Measurements from ENCODE around the gene STK39.

STK39 gene

DNA sequence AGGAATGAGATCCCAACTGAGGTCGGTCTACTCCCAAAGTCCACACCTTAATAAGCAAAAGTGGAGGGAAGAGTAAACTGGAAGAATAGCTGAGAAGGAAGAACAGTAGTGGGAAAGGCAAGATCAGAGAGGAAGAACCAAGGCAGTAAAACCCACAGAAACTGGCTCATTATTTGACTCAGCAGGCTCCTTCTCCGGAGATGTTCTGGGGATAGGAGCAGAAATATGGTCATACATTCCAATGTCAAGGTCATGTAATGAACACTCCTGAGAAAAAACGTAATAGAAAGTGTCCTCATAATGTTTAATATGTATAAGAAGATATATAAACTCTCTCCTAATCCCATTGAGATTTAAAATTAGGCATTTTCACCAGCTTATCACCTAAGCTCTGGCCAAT, 39.5 kb downstream of the STK39 start:
- DNase-seq = no peak

DNA sequence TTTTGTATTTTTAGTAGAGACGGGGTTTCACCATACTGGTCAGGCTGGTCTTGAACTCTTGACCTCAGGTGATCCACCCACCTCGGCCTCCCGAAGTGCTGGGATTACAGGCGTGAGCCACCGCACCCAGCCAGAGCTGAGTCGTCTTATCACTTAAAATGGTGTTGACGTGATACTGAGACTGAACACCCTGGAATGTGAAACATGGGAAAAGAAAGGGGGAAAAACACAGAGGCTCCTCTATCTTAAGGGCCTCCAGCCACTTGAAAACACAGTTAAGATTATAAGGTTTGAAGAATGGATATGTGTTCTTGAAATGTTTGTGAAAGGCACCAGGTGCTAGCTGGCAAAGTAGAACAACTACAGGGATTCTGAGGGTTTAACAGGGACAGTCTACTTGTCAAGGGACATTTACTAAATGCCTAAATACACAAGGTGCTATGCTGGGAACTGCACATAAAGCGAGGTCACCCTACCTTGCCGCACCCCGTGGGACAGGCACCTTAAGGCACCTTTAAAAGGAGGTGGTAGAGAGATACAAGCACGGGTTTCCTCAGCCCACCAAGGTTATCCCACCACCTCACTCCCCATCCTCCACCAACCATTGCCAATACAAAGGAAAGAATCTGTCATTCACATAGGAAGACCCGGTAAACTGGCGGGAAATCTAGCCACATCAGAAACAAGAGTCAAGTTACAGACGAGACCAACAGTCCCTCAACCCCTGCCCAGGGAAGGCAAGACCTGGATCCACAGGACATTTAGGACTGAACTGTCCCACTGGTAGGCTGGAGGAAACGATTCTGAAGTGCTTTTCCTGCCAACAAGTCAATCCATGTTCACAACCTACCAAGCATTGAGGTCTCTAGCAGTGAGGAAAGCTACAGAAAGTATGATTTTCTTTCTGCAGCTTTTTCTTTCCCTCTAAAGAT, 43.4 kb downstream of the STK39 start:
- no peak for DNase-seq

DNA sequence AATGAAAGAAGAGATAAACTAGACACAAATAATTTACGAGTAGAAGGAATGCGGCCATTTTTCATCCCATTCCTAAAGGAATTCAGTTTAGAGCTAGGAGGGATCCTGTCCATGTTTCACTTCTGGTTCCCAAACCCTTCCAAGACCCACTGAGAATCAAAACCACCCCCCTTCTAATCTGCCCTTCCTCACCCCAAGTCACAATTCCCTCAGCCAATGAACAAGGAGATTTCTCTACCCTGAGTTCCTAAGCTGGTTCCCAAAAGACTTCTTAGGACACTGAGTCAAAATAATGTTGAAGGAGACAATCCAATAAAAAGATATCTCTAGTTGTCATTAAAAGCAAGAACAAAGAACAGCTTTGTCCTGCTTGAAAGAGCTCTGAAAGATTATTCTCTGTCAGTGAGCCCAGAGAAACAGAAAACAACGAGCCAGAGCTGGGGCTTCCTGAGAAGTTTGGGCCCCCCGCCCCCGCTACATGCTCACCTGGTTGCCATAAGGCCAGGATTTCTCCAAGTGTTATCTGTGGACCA, 45.7 kb downstream of the STK39 start:
- no peak for DNase-seq

DNA sequence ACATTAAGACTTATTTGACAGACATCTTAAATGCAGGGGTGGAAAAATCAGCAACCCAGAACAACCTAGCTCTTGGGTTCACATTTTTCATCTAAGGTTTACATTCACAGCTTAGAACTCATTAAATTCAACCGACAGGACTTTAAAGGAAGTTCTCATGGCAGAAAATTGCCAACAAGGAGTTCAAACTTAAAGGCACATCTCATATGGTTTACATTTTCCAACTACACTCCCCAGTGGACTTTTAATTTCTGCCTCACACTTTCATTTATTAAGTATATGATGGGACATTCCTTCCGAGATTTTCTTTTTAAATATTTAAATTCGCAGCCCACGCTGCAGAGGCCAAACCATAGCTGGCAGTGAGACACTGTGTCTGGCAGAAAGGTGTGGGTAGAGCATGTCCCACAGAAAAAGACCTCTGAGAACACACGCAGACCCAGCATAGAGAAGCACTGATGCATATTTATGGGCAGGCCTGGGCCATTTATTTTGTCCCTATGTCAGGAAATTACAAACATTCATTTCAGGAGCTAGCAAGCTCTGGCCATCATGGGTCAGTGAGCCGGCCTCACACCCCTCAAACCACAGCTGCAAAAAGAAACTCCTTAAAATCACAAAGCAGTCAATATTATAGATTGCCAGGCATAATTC, 46.3 kb downstream of the STK39 start:
- no peak for DNase-seq

DNA sequence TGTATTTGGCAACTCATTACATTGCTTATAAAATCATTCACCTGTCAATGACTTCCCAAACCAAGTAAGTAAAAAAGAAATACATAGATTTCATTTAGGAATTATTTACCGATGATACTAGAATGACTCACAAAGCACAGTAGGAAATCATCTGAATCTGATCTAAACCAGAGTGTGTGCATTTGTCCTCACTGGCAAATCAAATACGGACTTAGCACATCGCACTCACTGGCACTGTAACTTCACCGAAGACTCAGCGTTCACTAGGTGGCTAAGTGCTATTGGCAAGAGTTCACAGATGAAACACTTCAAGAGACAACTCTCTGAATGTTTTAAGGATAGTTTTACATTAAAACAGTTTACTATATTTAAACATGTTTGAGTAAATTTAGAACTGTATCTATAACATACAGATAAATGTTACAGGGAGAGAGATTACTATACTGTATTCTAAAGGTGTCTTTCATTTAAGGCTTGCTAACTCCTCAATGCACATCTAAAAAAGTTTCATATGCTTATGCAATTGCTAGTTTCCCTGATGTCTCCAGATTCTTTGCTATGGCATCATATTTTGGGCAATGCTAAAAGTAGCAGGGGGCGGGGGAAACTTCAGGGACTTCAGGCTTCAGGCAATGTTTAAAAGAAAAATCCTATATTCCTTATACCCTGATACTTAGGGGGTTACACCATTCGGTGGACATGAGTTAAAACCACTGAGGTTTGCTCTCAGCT, 48.8 kb downstream of the STK39 start:
- no peak for DNase-seq

DNA sequence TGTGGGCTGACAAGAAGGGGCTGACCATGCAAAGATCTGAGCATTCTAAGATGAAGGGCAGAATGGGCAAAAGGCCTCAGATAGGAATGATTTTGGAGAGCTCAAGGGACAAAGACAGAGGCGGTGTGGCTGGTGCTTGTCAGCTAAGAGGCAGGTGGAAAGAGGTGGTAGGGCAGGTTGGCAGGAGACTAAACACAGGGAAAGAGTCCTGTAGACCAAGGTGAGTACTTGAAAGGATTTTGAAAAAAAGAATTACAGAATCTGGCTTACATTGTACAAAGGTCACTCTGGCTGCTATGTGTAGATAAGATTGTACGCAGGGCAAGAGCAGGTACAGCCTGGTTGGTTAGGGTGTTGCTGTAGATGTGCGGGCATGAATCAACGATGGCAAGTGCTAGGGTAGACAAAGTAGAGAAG, 50.6 kb downstream of the STK39 start:
- no peak for DNase-seq

DNA sequence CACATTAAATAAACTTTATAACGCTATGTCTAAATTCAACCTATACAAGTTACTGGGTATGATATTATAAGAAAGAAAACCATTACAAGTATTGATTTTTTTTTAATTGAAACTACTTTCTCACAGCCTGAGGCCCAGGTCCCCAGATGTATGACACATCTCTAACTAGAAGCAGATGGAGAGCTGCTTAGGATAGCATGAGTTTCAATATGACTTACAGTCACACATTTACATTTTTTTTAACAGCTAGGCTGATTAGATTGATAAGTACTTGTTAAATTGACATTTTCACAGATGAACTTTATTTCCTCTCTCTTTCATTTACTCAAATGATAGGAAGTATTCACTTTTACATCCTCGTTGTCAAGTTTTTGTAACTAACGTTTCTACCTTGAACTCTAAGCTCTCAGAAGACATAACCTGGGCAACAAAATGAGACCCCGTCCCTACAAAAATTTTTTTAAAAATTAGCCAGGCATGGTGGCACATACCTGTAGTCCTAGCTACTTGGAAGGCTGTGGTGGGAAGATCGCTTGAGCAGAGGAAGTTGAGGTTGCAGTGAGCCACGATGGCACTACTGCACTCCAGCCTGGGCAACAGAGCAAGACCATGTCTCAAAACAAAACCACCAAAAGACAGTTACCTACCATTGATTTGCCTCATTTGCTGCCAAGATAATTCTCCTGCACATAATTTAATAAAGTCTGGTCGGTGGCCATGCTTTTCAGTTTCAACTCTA, 52.4 kb downstream of the STK39 start:
- DNase-seq = peak; percentile 12

DNA sequence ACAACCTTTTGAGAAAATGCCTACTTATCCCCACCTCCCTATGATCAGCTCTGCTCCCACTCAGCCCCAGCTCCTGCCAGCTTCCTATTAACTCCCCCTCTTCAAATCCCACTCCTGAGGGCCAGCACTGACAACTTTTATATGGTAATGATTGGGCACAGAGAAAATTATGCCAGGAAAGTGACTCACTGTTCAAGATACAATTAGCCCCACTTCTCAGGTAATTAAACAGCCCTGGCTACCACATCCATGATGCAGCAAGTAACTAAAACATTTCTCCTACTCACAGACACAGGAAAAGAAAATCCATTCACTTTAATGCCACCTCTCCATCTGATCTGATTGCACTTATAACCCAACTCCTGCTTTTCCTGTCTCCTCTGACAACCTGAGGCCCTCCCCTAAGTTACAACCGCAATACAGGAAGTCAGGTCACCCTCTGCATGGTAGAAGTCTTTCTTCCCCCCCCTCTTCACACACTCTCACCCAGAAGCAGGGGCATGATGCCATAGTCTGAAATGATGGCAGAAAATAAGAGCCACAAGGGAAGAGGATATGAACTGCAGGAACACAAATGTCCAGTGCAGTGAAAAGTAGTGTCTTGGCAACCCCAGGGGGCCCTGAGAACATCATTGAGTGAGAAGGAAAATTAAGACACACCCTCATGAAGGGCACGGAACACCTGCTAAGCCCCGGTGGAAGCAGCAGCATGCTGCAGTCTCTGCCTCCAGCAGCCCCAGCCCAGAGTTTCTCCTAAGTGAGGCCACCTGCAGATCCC, 54.4 kb downstream of the STK39 start:
- peak; percentile 38 for DNase-seq

DNA sequence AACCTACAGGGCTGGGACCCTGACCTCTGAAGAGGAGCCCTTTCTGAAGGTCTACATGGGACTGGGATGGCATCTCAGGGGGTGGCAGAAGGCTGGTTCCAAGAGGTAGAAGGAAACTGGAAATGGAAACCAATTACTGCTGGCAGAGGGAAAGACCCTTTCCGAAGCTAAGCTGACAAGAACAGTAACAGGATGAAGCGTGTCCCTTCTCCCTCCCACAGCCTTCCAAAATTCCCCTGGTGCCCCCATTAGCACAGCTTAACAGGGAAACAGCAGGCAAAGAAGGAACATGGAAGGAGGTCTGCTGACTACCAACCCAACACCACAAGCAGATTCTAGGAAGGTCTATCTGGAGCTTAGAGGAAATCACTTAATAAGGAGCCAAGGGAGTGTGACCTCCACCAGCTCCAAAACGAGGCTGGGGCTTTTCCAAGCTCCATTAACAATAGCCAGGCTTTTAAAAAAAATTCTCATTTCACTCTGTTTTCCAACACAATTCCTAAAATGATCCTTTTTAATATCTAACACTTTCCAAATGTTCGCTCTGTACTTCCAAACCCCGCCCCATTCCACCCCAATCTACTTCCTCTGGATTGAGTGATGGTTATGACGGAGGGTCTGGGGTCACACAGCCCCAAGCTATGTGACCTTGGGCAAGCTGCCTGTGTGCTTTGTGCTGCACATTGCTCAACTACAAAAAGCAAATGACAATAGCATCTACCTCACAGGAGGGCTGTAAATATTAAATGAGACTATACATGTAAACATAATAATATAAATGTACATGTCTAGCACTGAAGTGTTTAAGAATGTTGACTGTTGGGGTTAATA, 55.2 kb downstream of the STK39 start:
- no peak for DNase-seq

DNA sequence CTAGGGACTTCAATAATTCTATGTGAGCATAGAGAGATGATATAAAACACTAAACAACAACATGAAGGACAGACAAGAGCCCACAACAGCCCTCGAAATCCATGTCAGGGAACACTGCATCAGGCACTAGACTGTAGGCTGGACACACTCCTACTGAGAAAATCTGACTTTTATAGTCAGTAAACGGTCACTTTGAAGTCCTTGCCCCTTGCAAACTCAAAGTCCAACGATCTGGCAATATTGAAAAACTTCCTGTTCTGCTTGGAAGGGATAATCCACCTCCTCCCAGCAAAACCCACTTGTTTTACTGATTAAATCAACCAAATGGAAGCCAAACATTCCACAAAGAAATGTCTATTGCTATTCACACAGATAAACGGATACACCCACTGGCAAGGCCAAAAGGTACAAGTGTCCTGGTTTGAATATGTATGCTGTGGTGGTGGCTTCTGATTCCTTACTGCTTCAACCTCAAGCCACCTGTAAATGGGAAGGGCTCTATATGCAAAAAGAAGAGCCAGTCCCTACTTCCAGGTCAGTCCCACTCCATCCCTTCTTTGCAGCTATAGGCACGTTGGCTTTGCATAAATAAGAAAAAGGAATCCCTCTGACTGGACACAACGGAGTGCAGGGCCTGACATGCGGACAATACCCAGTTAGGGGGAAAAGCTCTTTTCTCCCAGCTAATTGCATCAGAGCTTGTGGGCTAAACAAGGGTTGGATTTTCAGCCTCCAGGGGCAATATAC, 56.6 kb downstream of the STK39 start:
- no peak for DNase-seq

DNA sequence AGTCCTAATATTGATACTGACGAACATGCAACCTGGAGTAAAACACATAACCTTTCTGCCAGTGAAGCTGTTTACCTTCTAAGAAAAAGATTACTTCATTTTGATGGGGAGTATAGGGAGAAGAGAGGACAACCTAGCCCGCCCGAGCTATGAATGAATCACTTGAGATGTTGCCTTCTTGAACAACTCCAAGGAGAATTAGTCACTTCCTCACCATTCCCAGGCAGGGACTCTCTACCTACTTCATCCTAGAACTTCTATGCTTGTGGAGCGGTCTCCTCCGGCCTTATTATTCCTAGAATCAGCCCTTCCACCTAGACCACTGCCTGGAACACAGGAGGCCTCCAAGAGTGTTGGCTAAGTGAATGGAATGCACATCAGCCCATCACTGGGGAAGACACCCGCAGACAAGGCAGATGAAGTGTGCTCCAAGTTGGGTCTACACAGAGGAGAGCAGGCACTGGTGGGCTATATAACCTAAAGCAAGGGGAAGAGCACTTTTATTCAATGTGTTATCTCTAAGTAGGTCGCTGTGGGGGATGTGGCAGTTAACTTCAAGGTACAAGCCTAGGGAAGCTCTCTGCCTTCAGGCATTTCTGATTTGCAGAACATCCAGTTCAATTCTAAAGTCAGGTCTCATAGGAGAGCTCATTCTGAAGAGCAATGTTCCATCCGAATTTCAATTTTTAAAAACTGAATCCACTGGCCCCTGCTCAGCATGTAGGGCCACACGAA, 57.4 kb downstream of the STK39 start:
- DNase-seq = no peak

DNA sequence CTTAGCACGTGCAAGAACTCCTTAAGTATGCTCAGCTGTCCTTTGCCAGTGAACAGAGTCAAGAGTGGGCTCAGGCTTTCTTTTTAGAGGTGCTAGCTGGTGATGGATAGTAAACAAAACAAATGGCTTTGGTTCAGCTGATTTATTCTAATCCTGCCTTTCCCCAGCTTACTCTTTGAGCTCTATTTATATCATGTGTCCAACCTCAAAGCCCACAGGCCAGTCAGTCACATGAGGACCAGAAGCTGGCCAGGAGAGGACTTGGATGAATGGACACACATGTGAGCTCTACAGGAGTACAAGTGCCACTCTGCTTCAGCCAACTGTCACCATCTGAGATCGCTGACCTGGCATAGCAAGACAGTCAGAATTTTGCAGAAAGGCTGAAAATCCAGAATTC, 59.4 kb downstream of the STK39 start:
- no peak for DNase-seq

DNA sequence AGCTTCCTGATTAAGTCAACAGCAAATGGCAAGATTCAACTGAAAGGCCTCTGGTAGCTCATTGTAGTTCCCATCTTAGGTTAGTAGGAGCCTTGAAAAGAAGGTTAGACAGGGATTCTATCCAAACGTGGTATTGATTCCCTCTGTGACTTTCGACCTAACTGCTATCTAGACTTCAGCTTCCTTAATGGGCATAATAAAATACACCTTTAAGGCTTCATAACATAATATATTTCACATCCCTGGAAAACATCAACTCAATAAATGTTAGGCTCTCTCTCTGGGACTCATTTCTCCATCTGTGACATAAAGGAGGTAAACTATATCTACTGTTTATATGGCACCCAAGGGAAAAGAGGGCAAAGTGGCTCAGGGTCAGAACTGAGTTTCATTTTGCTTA, 60.9 kb downstream of the STK39 start:
- DNase-seq = no peak

DNA sequence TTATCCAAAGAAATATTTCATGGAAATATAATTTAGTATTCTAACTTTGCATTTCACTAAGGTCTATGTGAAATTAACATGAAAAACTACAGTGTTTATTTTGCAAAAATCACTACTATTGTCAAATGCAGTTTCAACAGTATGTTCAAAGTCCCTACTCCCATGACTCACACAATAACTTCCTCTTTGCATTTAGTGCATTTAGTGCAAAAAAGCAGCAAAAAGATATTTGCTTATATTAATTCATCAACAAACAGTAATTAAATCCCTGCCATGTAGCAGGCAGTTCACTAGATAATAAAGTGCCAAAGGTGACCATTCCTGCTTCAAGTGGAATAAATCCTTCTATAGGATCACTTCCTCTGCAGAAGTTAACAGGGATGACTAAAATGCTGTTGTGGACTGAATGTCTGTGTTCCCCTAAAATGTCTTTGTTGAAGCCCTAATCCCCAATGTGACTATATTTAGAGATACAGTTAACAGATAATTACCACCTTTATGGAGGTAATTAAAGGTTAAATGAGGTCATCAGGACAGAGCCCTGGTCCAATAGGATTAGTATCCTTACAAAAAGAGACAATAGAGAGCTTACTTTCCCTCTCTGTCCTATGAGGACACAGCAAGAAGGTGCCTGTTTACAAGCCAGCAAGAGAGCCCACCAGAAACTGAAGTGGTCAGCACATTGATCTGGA, 61.7 kb downstream of the STK39 start:
- DNase-seq = no peak

DNA sequence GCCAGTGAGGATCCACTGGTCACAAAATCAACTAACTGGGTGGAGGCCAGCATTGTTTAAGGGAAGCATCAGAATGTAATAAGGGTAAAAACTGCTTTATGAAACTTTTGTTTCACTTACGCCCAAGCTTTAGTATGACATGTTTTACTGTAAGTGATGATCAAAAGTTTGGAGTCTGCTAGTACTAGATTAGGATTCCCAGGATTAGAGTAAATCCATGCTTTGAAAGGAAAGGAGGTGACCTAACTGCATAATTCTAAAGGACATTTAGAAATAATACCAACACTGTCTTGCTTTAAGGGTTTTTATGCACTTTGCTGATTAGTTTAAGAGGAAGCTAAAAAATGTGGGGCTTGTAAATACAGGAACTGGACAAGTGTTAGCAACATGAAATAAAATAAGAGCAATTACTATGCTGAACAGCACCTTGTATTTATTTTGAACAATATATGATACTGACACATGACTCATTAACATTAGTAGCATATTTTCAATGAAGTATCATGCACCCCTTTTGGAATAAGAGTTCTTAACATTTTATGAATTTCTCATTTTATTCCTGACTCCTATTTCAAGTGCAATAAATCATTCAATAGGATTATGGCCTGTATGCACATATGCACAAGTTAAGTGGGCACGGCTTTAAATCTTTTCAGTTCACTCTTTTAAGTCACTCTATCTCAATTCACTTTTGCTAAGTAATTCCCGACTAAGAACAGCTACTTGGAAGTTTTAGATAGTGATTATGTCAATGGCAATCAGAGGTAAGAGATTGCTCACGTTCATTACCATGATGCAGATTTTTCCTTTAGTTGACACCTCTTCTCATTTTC, 62.5 kb downstream of the STK39 start:
- DNase-seq = no peak

DNA sequence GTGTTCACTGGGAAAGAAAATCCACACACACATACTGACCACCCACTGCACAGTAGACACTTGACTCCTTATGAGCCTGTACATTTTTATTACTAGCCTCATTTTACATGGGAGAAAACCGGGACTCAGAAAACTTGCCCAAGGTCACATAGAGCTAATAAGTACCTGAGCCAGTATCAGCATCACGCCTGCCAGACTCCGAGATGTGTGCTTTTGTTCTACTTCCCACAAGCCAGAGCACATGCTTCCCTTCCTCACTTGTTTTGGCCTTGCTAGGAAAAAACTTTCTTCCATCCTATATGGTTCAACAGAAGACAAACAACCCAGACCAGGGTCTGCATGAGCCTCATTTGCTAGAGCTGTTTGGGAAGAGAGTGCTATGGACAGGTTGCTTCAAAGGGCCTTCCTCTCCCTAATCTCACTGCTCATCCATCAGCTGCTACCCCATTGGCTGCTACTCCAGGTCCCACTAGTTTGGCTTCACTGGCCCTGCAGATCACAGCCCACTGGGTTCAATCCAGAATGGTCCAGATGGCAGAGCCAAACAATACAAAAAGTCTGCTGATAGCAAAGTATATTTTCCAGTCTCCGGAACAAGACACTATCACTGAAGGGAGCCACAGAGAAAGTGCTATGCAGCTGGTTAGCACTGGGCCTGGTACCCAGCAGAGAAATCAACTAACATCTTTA, 63.9 kb downstream of the STK39 start:
- DNase-seq = no peak

DNA sequence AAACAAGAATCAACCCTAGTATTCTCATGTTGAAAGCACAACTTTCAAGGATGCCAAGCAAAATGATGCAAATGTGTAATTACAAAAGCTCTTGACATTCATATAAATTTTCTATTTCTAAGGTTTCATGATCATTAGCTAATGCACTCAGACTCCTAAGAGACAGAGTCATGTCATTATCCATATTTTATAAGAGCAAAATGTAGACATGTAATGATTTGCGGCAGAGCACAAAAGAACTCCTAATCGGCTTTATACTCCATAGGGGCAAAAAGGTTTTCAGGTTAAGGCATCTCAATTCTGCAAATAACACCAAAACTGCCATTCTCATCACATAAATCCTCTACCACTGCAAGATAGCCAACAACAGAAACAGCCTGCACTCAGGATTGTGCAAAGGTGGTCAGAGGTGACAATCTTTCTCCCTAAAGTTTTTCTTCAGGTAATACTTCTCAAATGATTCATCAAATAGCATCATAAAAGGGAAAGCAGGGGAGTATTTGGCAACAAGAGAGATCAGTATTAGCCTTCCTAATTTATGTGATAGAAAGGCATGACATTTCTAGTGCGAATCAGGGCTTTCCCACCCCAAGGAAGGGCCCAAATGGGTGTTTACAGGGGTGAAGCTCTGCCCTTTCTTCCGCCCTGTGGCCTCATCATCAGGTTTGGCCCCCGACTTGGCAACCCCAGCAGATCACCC, 64.7 kb downstream of the STK39 start:
- DNase-seq = no peak
